GM12878 (cell line): ENCODE data around the gene VPS25. TPM values are rescaled to one million over a fixed set of nuclear protein-coding genes. Genes with fewer than 3 reads are reported as not detected.

Source experiments
- CHD1 ChIP-seq: IDR thresholded peaks from 2 replicates; pipeline ENCODE4 v1.6.1; 2012; ENCODE audit warnings: low read depth, low read length, improper control_type of control experiment
- E2F8 ChIP-seq: fragments of 450-650 bp; IDR thresholded peaks from 2 replicates; pipeline ENCODE4 v1.6.1; 2018; ENCODE audit warnings: mild to moderate bottlenecking, low read depth, moderate library complexity; ENCODE audit not compliant: partially characterized antibody
- FOXK2 ChIP-seq: fragments of 450-650 bp; IDR thresholded peaks from 2 replicates; pipeline ENCODE4 v1.6.1; 2017; ENCODE audit warnings: mild to moderate bottlenecking, moderate library complexity
- HDGF ChIP-seq: fragments of 450-650 bp; IDR thresholded peaks from 2 replicates; pipeline ENCODE4 v1.6.1; 2016; ENCODE audit warnings: antibody characterized with exemption
- MEF2A ChIP-seq: IDR thresholded peaks from 2 replicates; pipeline ENCODE4 v1.6.1; 2011; ENCODE audit warnings: low read depth, mild to moderate bottlenecking, low read length, moderate library complexity; ENCODE audit not compliant: insufficient read depth
- NFXL1 ChIP-seq: fragments of 450-650 bp; IDR thresholded peaks from 2 replicates; pipeline ENCODE4 v1.6.1; 2017; ENCODE audit warnings: antibody characterized with exemption, mild to moderate bottlenecking, borderline replicate concordance
- NR2F1 ChIP-seq: fragments of 450-650 bp; conservative IDR thresholded peaks from 2 replicates; pipeline ENCODE4 v1.6.1; 2017; ENCODE audit warnings: mild to moderate bottlenecking
- RAD51 ChIP-seq: fragments of 450-650 bp; IDR thresholded peaks from 2 replicates; pipeline ENCODE4 v1.6.1; 2016; ENCODE audit warnings: moderate library complexity, mild to moderate bottlenecking, inconsistent platforms
- RB1 ChIP-seq: fragments of 450-650 bp; formaldehyde crosslinking; IDR thresholded peaks from 2 replicates; pipeline ENCODE4 v1.6.1; 2017; ENCODE audit warnings: mild to moderate bottlenecking, borderline replicate concordance
- SKIL ChIP-seq: fragments of 450-650 bp; IDR thresholded peaks from 2 replicates; pipeline ENCODE4 v1.6.1; 2017; ENCODE audit warnings: mild to moderate bottlenecking, low read depth, inconsistent platforms; ENCODE audit not compliant: poor library complexity, severe bottlenecking
- SMARCA5 ChIP-seq: fragments of 450-650 bp; IDR thresholded peaks from 2 replicates; pipeline ENCODE4 v1.6.1; 2017; ENCODE audit warnings: mild to moderate bottlenecking
- SP1 ChIP-seq: IDR thresholded peaks from one replicate; pipeline ENCODE4 v1.6.1; 2011; ENCODE audit warnings: low read depth, low read length
- STAT3 ChIP-seq: IDR thresholded peaks from 2 replicates; pipeline ENCODE4 v1.6.1; 2011; ENCODE audit warnings: low read depth, low read length, improper control_type of control experiment
- USF1 ChIP-seq: IDR thresholded peaks from 2 replicates; pipeline ENCODE4 v1.6.1; 2011; ENCODE audit warnings: borderline replicate concordance, low read depth, mild to moderate bottlenecking, moderate library complexity, mixed read lengths, low read length; ENCODE audit not compliant: insufficient read depth; ENCODE audit errors: extremely low read length
- ZBTB11 ChIP-seq: fragments of 450-650 bp; formaldehyde crosslinking; IDR thresholded peaks from 2 replicates; pipeline ENCODE4 v1.5.0; 2022; ENCODE audit warnings: mild to moderate bottlenecking, missing genetic modification characterization
- ZNF384 ChIP-seq: IDR thresholded peaks from 2 replicates; pipeline ENCODE4 v1.6.1; 2012; ENCODE audit warnings: low read depth, mild to moderate bottlenecking, low read length, improper control_type of control experiment, borderline replicate concordance
- ZNF687 ChIP-seq: fragments of 450-650 bp; IDR thresholded peaks from 2 replicates; pipeline ENCODE4 v1.6.1; 2017; ENCODE audit warnings: mild to moderate bottlenecking, moderate library complexity
- polyA plus RNA-seq, 11 experiments: library from polyadenylated mRNA; depleted of rRNA in 4 of 11; unstranded in 6 of 11; stranded (reverse) in 5 of 11; fragments of >200 nt; fragmentation: Nextera tagmentation in 4 of 11; fragmentation: Illumina TruSeq in 1 of 11; extraction: Ambion mirVana in 4 of 11; extraction: Trizol in 1 of 11; gene quantifications; 1 replicate in 1 of 11; 2 replicates in 10 of 11; pipeline versions ENCODE4 v1.2.1 to v1.2.3, GENCODE V29; 2011 to 2016; ENCODE audit warnings: inconsistent platforms in 2 of 11, missing spikeins in 2 of 11, low read depth in 1 of 11
- total RNA-seq, 4 experiments: library from RNA; depleted of rRNA in 3 of 4; stranded (reverse); fragments of >200 nt in 3 of 4; fragmentation: Illumina TruSeq in 1 of 4; extraction: Trizol in 1 of 4; gene quantifications; 2 replicates each; pipeline versions ENCODE4 v1.2.1 to v1.2.3, GENCODE V29; 2013 to 2021

The VPS25 gene
- total and polyA plus RNA-seq, 10 of the 15 experiments (the other 5 are each of a cell fraction or from before 2014, with no cell fraction given), result 92.7 to 185 (median 136) TPM

GRCh38 chr17:42759982-42760651 lies 13.1 kb upstream of the VPS25 start (continued):
- TF ChIP-seq ZNF384 (no peak), RB1 (no peak), STAT3 (no peak), SP1 (no peak), FOXK2 (no peak), USF1 (no peak), MEF2A (no peak), SKIL (no peak), NFXL1 (no peak), CHD1 (no peak), E2F8 (no peak), NR2F1 (peak; percentile 83), SMARCA5 (peak; percentile 76), RAD51 (no peak), ZBTB11 (CRISPR knock-in tag) (no peak), HDGF (no peak), ZNF687 (no peak)
